Measurements from ENCODE around the gene CD19. TPM values are rescaled to one million over a fixed set of nuclear protein-coding genes. Genes with fewer than 3 reads are reported as not detected.
A peak's percentile ranks its signal among the peaks of the same experiment; 100 is the strongest.
"Not testable (repeated sequence)": the region's sequence is repeated elsewhere in the genome, so short reads cannot be mapped to it uniquely, and the experiment has no call there.

The CD19 gene
- total RNA-seq, 2 donors from 2014 or later = 0.32 to 0.33 TPM

DNA sequence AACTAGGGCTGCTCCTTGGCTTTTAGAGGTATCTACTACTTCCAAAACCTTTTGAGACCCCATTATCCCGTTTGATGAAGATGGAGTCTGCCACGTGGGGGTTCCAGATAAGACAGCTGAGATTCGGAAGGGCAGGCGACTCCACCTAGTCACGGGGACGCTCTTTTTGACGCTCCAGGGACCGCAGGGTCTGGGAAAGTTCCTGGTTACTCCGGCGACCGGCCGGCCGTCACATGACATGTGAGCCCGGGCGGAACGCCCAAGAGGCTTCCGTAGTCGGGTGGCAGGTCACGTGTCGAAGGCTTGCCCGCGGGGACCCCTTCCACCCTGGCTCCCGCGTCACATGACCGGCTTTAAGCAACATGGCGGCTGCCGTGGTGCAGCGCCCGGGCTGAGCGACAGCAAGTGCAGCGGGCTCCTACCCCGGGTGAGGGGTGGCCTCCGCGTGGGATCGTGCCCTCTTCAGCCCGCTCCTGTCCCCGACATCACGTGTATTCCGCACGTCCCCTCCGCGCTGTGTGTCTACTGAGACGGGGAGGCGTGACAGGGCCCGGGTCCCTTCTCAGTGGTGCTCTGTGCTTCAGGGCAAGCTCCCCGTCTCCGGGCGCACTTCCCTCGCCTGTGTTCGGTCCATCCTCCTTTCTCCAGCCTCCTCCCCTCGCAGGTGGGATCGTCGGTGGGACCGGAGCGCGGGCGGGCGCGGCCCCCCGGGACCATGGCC is 42.8 kb downstream of the CD19 start, which contains the start of gene SPNS1:
TSS of gene SPNS1 (plus strand) at position 342 of the 721 bp plus-strand sequence. CDS start at position 716, 374 bp downstream.
- intact Hi-C loops (cut with DNase I) = no loop called here
- peak; percentile 100 for DNase-seq (ENCODE audit: low spot score)

DNA sequence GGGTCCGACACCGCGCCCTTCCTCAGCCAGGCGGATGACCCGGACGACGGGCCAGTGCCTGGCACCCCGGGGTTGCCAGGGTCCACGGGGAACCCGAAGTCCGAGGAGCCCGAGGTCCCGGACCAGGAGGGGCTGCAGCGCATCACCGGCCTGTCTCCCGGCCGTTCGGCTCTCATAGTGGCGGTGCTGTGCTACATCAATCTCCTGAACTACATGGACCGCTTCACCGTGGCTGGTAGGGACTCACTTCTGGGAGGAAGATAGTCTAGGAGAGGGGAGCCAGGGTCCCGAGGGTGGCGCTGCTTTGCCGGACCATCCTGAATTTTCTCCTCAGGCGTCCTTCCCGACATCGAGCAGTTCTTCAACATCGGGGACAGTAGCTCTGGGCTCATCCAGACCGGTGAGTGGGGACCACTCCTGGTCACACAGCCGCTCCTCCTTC is 43.4 kb downstream of the CD19 start:
- DNase-seq (ENCODE audit: low spot score) = no peak
- intact Hi-C loops (cut with DNase I) = no loop called here

DNA sequence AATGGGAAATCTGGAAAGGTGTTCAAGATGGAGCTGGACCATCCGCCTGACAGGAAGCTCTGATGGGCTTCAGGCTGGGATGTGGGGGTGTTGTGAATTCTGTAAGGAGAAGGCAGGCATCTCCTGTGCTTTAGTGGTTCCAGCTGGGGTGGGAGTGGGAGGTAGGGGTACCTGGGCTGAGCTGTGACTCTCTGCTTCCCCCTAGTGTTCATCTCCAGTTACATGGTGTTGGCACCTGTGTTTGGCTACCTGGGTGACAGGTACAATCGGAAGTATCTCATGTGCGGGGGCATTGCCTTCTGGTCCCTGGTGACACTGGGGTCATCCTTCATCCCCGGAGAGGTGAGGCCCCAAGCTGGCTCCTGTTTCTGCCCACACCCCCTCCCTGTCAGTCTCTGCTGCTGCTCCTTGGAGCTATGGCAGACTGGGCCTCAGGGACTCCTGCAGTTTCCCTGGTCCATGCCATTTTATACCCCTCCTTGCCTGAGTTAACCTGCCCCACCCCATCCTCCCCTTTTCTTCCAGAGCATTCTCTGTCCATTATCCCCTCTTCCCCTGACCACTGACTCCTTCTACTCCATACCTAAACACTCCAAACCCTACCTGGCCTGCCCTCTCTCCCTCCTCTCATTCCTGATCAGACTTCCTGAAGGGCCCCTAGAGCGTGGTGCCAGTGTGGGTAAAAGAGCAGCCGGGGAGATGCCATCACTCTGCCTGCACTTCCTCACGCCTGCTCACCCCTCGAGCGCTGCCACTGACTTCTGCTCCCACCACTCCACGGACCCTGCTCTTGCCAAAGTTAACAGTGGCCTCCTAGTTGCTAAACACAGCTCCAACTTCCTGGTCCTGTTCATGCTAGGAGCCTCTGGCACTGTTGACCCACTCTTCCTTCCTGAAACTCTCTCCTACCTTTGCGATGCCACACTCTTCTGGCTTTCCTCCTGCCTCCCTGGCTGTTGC is 46.2 kb downstream of the CD19 start:
- intact Hi-C loops (cut with DNase I) = no loop called here
- DNase-seq (ENCODE audit: low spot score) = no peak

DNA sequence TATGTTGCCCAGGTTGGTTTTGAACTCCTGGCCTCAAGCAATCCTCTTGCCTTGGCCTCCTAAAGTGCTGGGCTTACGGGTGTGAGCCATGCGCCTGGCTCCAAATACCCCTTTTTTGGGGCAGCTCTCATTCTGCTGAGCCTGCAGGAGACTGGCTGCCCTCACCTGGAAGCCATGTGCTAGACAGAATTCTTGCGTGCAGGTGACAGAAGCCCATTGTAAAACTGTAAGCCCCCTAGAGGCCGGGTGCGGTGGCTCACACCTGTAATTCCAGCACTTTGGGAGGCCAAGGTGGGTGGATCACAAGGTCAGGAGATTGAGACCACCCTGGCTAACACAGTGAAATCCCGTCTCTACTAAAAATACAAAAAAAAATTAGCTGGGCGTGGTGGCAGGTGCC is 48.6 kb downstream of the CD19 start:
- intact Hi-C loops (cut with DNase I); DNase-seq (ENCODE audit: low spot score): not testable (repeated sequence)

DNA sequence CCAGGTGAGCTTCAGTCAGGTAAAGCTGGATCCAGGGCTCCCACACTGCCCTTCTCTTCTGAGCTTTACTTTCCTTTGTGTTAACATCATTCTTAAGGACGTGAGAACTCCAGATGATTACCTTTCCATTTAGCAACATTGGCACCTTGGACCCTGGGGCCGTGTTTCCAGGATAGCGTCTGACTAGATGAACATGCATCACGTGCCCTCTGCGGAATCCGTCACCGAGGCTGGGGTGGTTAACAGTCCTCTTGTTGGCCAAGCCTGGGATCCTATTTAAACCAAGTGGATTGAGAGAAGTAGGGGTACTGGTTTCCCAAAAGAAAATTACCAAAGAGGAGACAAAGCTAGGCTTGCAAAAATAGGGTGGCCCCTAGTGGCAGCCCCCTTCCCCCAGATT is 49.2 kb downstream of the CD19 start:
- DNase-seq (ENCODE audit: low spot score) = no peak
- intact Hi-C loops (cut with DNase I) = no loop called here

DNA sequence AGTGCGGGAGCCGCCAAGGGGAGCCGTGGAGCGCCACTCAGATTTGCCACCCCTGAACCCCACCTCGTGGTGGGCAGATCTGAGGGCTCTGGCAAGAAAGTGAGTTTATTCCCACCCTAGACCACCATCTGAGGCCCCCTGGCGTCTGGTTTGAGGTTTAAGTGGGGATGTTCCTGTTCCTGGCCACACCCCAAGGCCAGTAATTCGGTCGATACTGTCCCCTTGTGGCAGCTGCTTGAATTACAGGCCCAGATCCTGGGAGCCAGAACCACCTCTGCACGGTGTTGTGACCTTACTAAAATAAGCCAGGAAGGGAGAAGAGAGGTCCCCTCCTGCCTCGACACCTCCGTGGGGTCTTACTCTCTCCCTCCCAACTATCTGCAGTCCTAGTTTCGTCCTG is 49.7 kb downstream of the CD19 start:
- intact Hi-C loops (cut with DNase I) = no loop called here
- DNase-seq (ENCODE audit: low spot score) = no peak

DNA sequence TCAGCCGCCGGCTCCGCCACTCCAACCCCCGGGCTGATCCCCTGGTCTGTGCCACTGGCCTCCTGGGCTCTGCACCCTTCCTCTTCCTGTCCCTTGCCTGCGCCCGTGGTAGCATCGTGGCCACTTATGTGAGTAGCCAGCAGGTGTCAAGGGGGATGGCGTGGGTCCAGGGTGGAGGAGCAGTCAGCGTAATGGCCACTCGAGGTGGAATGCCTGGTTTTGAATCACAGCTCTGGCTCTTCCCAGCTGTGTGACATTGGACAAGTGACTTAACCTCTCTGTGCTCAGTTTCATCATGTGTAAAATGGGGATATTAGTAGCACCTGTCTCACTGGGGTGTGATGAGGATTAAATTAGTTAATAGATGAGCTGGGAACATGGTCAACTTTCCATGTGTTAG is 50.6 kb downstream of the CD19 start:
- intact Hi-C loops (cut with DNase I) = no loop called here
- no peak for DNase-seq (ENCODE audit: low spot score)

DNA sequence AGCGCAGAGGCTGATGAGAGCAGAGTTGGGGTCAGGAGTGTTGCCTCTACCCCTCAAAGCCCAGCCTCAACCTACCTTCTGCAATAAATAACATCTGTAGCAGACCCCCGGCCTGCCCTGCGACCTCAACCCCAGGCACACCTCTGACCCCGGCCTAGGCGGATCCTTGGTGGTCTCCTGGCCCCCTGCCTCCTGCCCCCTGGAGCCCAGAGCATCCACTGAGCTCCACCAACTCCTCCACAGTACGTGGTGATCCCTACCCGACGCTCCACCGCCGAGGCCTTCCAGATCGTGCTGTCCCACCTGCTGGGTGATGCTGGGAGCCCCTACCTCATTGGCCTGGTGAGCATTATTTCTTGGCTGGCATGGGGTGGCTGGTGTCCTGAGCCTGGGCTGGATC is 51.2 kb downstream of the CD19 start:
- intact Hi-C loops (cut with DNase I) = no loop called here
- DNase-seq (ENCODE audit: low spot score) = no peak

DNA sequence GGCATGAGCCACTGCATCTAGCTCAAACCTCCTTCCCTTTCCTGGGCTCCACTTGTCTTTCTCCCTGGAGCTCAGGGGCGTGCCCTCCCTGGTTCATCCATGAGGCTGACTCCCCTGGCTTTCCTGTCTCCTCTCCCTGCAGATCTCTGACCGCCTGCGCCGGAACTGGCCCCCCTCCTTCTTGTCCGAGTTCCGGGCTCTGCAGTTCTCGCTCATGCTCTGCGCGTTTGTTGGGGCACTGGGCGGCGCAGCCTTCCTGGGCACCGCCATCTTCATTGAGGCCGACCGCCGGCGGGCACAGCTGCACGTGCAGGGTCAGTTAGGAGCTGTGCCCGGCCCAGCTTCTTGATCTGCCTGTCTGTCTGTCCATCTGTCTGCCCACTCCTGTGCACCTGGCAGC is 51.9 kb downstream of the CD19 start:
- intact Hi-C loops (cut with DNase I) = no loop called here
- no peak for DNase-seq (ENCODE audit: low spot score)

DNA sequence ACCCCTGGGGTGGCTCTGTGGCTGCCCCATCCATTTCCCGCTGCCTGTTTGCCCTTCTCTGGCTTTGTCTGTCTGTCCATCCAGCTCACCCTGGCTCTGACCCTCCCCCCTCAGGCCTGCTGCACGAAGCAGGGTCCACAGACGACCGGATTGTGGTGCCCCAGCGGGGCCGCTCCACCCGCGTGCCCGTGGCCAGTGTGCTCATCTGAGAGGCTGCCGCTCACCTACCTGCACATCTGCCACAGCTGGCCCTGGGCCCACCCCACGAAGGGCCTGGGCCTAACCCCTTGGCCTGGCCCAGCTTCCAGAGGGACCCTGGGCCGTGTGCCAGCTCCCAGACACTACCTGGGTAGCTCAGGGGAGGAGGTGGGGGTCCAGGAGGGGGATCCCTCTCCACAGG is 52.3 kb downstream of the CD19 start:
- no peak for DNase-seq (ENCODE audit: low spot score)
- intact Hi-C loops (cut with DNase I) = no loop called here

DNA sequence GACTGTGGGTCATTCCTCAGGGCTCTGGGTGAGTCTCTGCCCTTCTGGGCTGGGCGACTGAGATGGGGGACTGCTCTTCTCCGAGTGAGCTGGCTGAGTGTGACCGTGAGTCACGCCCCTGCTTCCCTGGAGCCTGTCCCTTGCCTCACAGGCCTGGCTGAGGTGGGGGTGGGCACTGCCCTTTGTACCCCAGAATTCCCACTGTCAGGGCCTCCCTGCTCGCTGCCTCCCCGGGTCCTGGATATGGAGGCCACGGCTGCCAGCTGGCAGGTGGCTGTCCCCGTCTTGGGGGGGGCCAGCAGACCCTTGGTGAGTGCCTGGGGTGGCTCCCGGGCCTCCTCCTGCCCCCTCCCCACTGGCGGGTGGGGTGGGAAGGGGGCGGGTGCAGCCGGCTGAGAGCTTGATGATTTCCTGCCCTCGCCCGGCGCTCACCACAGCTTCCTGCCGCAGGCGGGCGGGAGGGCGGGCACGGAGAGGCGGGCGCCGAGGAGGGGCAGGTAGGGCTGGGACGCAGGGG is 52.9 kb downstream of the CD19 start, which contains the start of gene LAT:
TSS of gene LAT (plus strand) at position 434 of the 517 bp plus-strand sequence. CDS start 366 bp downstream, outside the sequence.
- no peak for DNase-seq (ENCODE audit: low spot score)
- intact Hi-C loops (cut with DNase I) = no loop called here

DNA sequence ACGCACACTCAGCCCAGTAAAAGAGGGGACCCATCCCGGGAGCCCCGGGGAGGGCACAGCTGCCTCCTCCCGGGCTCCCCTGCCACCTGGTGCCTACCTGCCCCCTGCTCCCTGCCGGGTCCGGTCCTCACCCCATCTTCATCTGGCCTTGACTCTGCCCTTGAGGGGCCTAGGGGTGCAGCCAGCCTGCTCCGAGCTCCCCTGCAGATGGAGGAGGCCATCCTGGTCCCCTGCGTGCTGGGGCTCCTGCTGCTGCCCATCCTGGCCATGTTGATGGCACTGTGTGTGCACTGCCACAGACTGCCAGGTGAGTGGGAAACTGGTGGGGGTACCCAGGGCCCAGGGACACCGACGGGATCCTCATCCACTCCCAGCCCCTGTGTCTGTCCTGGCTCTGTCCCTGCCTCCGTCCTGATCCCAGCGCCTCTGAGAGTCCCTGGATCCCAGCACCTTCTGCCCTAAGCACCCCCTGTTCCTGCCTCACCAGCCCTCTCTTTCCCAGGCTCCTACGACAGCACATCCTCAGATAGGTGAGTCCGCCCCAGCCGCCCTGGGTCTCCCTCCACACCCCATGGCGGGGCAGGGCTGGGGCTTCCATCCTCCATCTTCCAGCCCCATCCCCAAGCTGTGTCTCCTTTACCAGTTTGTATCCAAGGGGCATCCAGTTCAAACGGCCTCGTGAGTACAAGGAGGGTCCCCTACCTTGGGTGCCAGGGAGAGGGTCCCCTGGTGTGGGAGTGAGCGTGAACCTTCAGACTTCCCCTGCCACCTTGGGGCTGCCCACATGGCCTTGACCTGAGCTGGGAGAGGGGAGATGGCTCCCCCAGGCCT is 53.7 kb downstream of the CD19 start:
- intact Hi-C loops (cut with DNase I) = no loop called here
- DNase-seq (ENCODE audit: low spot score) = no peak

DNA sequence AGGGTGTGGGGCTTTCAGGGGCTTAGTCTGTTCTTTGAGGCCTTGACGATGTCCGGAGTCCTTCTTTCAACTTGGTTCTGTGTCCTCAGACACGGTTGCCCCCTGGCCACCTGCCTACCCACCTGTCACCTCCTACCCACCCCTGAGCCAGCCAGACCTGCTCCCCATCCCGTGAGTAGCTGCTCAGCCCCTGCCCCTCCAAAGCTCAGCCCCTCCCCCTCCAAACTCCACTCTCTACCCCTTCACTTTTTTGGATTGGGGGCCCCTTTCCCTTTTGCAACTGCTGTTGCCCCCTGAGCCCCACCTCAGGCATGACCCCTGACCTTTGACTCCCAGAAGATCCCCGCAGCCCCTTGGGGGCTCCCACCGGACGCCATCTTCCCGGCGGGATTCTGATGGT is 54.3 kb downstream of the CD19 start:
- intact Hi-C loops (cut with DNase I) = no loop called here
- DNase-seq (ENCODE audit: low spot score) = no peak

DNA sequence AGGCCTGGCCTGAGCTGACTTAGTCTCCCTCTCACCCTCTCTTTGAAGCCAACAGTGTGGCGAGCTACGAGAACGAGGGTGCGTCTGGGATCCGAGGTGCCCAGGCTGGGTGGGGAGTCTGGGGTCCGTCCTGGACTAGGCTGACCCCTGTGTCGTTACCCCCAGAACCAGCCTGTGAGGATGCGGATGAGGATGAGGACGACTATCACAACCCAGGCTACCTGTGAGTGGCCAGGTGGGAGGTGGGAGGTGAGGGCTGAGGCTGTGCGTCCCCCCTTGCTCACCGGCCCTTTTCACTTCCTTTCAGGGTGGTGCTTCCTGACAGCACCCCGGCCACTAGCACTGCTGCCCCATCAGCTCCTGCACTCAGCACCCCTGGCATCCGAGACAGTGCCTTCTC is 54.7 kb downstream of the CD19 start:
- intact Hi-C loops (cut with DNase I) = no loop called here
- no peak for DNase-seq (ENCODE audit: low spot score)

DNA sequence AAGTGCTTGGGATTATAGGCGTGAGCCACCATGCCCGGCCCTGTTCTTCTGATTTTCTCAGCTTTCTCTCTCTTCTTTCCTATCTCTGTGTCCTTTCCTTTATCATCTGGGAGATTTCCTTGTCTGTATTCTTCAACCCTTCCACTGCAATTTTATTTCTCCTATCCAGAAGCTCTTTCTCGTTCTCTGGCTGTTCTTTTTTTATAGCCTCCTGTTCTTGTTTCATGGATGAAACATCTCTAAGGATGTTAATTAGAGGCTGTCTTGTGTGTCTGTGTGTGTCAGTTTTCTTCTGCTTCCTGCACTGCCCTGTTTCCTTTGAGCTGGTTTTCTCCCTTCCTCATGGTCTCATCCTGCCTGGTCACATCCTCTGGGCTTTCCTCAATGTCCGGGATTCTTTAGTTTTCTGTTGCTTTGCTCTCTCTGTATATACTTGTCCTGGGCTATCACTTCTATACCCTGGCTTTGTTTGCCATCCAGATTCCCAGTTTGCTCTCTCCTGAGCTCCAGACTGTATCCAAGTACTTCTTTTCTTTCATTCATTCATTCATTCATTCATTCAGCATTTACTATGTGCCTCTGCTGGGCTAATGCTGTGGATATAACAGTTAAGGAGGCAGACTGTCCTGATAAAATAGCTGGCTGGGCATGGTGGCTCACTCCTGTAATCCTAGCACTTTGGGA is 55.5 kb downstream of the CD19 start:
- no peak for DNase-seq (ENCODE audit: low spot score)
- intact Hi-C loops (cut with DNase I) = no loop called here
